Renal cortical epithelial cell (primary cell): ENCODE results near the gene MCTP1. TPM values are rescaled to one million over a fixed set of nuclear protein-coding genes. Genes with fewer than 3 reads are reported as not detected.

Source experiments
- DNase-seq: peaks from one replicate; pipeline ENCODE4 v3.0.0-alpha.2; 2011; ENCODE audit warnings: low read depth
- total RNA-seq: library from RNA; depleted of rRNA; stranded (reverse); fragments of >200 nt; gene quantifications from 2 replicates; pipeline ENCODE4 v1.2.3, GENCODE V29; 2014

Gene MCTP1
- total RNA-seq, 1 donor from 2014 or later = 22.3 TPM

- DNase-seq = no peak
These were observed 466.0 kb downstream of the MCTP1 start for GRCh38 chr5:94818904-94819303.

DNA sequence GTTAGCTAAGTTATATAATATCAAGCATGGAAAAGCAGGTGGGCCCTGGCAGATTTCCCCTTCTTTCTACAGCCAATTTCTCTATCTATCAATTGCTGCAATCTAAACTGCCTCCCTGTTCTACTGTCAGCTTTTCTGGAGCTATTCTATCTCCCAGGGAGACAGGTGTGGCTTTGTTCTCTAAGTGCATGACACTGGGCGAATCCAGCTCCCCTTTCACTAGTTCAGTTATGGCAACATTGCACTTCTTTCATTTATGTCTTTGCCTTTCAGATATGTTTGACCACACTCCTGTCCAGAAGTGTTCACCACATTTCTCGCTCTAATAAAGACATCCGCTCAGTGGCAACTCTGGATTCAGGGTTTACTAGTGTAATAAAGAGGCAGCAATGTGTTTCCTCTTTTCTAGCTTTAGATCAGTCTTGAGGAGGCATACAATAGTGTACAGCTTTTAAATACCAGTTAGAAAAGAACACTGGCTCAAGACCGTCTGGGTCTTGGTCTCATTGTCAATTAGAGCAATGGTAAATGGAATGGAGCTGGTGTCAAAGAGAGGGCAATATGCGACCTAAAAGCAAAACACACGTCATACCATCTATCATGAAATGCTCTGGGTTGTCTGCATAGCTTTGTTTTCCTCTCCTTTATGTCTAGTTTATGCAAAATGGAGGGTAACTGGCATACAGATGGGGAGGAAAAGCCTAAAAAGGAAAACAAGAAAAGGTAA lies 469.4 kb downstream of the MCTP1 start:
- no peak for DNase-seq

- DNase-seq = no peak
These were observed 472.7 kb downstream of the MCTP1 start for GRCh38 chr5:94812232-94812631.

- DNase-seq = no peak
These were observed 473.6 kb downstream of the MCTP1 start for GRCh38 chr5:94811331-94811730.

GRCh38 chr5:94810877-94811276 lies 474.0 kb downstream of the MCTP1 start:
- DNase-seq = no peak

DNA sequence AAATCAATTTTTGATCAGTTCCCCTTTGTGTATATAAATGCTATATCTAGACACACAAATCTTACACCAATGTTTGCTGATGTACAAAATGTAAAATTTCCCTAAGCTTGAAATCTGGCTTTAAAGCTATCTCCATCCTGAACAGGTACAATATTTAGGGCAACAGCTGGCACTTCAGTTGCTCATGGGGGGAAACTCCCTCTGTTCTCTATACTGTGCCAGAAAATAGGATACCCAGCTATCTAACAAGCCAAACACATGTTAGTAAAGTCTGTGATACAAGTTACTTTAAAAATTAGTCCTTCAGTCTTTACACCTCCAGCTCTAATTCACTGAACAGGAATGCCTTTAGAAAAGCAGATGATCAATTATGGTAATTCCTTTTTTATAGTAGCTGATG lies 474.6 kb downstream of the MCTP1 start:
- DNase-seq = no peak

- no peak for DNase-seq
These were observed 476.4 kb downstream of the MCTP1 start for GRCh38 chr5:94808497-94808896.

DNA sequence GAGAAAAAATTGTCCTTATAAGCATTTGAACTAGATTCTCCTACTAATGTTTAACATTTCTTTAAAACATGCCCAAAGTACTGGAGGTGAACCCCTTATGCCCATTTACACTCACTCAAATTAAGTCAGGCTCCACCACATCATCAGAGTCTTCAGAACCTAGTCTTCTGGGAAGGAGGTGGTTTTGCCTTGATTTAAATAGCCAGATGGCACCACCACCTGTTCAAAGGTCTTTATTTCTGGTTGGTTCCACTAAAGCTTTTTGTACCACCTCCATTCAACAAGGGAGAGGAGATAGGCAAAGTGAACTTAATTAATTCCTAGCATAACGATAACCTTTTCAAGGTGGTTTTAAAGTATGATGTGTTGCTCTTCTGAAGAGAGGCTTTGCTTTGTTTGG lies 476.9 kb downstream of the MCTP1 start:
- no peak for DNase-seq

- DNase-seq = no peak
These were observed 482.4 kb downstream of the MCTP1 start for GRCh38 chr5:94802450-94802849.

GRCh38 chr5:94796586-94796985 lies 488.3 kb downstream of the MCTP1 start:
- DNase-seq = no peak

- peak; percentile 6 for DNase-seq
These were observed 491.1 kb downstream of the MCTP1 start for GRCh38 chr5:94793816-94794198.

DNA sequence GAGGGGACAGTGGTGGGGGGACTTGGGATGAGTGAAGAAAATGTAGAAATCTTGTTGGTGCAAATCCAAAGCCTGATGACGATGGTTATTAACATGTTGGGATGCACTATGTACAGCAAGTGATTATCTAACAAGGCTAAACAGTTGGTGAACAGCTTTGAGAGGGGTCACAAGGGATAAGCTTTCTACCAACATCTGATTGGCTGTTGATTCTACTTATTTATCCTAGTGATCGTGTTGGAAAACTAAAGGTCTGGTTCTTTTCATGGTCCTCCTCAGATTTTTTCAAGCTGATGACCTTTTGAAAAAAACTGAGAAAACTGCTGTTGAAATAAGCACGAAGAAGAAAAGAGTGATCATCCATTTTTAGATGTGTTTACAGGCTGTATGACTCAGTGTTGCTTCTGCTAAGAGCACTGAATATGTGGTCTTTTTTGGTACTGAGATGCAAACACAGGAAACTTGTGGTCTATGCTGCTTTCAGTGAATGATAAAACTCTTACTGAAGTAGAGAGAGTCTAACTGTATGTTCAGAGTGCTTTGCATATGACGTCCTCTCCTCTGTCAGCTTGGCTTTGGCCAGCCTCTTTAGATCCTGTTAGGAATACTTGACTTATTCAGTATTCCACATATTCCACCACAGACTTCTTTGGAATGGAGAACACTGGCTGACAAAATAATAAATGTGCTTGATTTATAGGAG lies 491.6 kb downstream of the MCTP1 start:
- peak; percentile 6 for DNase-seq

DNA sequence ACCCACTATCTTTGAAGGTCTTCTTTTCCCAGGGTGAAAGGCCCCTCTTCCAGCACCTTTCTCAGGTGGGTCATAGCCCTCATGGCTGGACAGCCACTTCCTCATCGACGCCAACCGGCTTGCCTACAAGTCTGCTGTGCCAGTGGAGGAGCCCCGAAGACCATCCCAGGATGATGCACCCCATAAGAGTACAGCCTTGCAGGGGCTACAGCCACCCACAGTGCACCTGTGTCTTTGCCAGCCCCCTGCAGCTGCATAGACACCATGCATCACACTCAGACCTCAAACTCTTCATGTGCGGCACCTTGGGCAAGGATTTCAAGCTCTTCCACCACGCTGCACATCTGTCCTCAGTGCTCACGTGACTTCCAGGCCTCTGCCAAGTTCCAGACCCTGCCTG lies 493.1 kb downstream of the MCTP1 start:
- no peak for DNase-seq

DNA sequence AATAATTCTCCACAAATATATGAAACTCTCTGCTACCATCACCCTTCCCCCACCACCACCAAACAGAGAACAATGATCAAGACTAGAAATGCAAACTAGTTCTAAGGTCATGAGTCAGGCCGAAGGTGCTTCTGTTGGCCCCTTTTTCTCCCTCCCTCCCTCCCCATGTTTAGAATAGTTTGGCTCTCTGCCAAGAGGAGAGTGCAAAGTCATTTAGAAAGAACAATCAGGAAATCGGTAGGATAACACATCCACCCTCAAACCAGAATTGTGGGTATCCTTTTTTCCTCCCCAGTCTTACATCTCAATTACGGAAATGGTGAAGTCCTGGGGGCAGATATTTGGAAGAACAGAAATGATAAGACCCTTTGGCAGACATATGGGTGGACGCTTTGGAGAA lies 496.4 kb downstream of the MCTP1 start:
- DNase-seq = no peak

DNA sequence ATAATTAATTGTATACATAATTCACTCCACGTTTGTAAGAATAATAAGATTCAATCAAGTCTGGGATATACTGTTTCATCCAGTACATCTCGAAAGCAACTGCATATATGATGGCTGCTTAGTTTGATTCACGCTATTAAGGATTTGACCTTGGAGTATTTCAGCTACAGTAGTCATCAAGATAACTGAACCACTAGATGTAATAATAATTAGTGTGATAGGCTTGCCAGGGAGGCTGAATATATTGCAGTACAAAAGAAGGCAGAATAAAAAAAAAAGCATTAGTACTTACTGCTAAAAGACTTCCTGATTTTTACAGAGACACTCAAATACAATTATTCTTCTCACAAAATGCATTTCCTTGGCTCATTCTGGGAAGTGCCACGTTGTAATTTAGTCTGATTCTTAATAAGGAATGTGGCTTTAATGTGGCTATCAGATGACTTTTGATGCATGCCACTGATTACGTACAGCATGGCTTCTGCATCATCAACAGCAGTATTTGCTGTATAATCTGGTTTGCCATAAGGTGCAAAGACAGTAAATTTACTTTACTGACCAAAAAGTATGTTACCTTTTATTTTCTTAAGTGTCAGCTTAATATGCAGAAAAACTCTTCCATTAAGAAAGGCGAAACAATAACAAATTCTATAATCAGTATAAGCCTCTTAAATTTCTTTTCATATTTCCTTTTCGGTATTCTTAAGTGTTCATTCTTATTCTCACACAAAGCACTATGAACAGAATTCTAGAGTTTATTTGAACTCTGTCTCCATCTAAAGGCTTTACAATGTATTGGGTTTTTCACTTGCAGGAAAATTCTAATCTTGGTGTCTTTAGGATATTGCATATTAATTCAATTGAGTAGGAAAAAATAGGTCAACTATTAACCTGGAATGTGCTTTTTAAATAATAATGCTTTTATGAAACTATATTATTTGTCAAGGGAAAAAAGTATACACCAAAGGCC lies 500.1 kb downstream of the MCTP1 start:
- DNase-seq = peak; percentile 33

- no peak for DNase-seq
These were observed 502.5 kb downstream of the MCTP1 start for GRCh38 chr5:94782383-94782782.

GRCh38 chr5:94779684-94780083 lies 505.2 kb downstream of the MCTP1 start:
- DNase-seq = no peak

DNA sequence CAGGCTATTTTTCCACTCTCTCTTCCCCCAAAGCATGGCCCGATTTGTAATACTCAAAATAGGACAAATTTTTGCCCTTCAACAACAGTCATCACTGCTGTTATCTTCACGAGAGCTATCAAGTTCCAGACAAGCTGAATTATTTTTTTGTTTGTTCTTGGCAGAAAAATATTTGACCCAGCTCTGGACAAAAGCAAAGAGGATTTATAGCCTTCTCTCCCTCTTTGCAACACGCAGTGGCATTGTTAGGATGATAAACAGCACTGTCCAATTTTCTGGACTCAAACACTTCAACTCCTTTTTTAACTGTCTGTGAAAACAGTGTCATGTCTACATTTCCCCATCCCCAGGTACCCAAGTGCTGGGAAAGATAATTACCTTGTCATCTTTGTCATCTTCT lies 506.2 kb downstream of the MCTP1 start:
- no peak for DNase-seq

GRCh38 chr5:94778299-94778698 lies 506.6 kb downstream of the MCTP1 start:
- no peak for DNase-seq

DNA sequence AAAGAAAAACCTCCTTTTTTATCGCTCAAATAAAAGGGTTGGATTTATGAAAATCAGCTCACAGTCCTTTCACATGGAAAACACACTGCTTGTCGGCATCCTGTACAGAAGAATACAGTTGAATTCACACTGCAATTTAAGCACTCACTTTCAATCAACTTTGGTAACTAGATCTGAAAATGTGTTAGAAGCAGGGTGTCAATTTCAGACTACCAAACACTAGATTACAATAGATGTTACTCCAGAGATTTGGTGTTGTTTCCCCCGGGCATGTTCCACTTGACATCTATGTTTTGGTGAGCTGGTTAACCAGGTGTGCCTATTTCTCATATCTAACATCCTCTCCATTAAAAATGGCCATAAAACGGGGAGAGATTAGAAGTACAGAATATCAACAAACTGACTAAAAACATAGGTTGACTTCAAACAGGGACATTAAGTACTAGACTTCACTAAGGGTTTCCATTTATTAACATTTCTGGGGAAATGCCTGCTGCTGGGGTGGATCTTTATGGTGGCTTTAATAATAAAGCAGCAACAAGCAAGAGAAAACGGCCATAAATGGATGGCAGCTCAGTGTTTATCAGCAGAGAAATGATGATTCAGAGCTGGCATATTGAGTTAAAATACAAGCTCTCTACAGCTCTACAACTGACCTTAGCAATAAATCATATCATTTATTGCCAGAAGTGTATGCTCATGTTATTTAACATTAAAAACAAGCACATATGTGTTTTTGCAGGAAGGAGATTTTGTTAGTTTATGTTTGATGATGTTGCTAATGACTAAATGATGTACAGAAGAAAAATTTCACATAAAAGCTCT lies 507.6 kb downstream of the MCTP1 start:
- DNase-seq = no peak

GRCh38 chr5:94776167-94776566 lies 508.7 kb downstream of the MCTP1 start:
- no peak for DNase-seq

- no peak for DNase-seq
These were observed 509.8 kb downstream of the MCTP1 start for GRCh38 chr5:94775088-94775487.
